SHP77 (cell line): Measurements from ENCODE around the gene GOLGA6L22.
"Not testable (repeated sequence)": the region's sequence is repeated elsewhere in the genome, so short reads cannot be mapped to it uniquely, and the experiment has no call there.

Source experiments
- DNase-seq, 2 experiments: peaks; one replicate each; lab custom pipeline; 2025; lab: John Stamatoyannopoulos, UW

GOLGA6L22 gene

GRCh38 chr15:22458603-22459002 is at the start of gene GOLGA6L22:
Gene GOLGA6L22 (plus strand): TSS chr15:22458903. CDS start chr15:22458994, 91 bp downstream.
- not testable (repeated sequence) for DNase-seq

GRCh38 chr15:22417288-22417687 is 41.4 kb upstream of the GOLGA6L22 start:
- DNase-seq: not testable (repeated sequence)

- not testable (repeated sequence) for DNase-seq
Observed at GRCh38 chr15:22417795-22418194, 40.9 kb upstream of the GOLGA6L22 start.

- DNase-seq: not testable (repeated sequence)
Observed at GRCh38 chr15:22418212-22418611, 40.5 kb upstream of the GOLGA6L22 start.

GRCh38 chr15:22418666-22419065 is 40.0 kb upstream of the GOLGA6L22 start:
- DNase-seq: not testable (repeated sequence)

- not testable (repeated sequence) for DNase-seq
Observed at GRCh38 chr15:22420340-22420739, 38.4 kb upstream of the GOLGA6L22 start.

- DNase-seq: not testable (repeated sequence)
Observed at GRCh38 chr15:22429426-22429825, 29.3 kb upstream of the GOLGA6L22 start.

- DNase-seq: not testable (repeated sequence)
Observed at GRCh38 chr15:22431687-22432086, 27.0 kb upstream of the GOLGA6L22 start.

- DNase-seq: not testable (repeated sequence)
Observed at GRCh38 chr15:22494490-22495113, 35.9 kb downstream of the GOLGA6L22 start.

- not testable (repeated sequence) for DNase-seq
Observed at GRCh38 chr15:22497200-22497599, 38.5 kb downstream of the GOLGA6L22 start.

- DNase-seq: not testable (repeated sequence)
Observed at GRCh38 chr15:22498220-22498925, 39.7 kb downstream of the GOLGA6L22 start.

GRCh38 chr15:22502272-22502671 is 43.6 kb downstream of the GOLGA6L22 start:
- DNase-seq: not testable (repeated sequence)

GRCh38 chr15:22506959-22507358 is 48.3 kb downstream of the GOLGA6L22 start:
- not testable (repeated sequence) for DNase-seq

GRCh38 chr15:22516140-22516539 is 57.4 kb downstream of the GOLGA6L22 start:
- not testable (repeated sequence) for DNase-seq
